ENCODE data around the gene RFX7.

Gene RFX7

GRCh38 chr15:56045068-56045748 lies 198.5 kb downstream of the RFX7 start:
- no peak overlapping the region for H4K8ac ChIP-seq (ENCODE audit: low read depth, low read length)
- no peak overlapping the region for H2BK120ac ChIP-seq (ENCODE audit: low read depth, low read length)
- H3K9me3 ChIP-seq (replicated peaks in 1 of 2; ENCODE audit: control insufficient read depth in 2 of 2, insufficient read depth in 1 of 2, low read depth in 1 of 2, low read length in 2 of 2) = peaks cover 0 to 8% of the 10 kb centered on the region in 2 donors
- no CpG with 5 or more reads among the region's 3 CpGs for WGBS, 2 donors (ENCODE audit: extremely low coverage in 2 of 2, insufficient read length in 2 of 2, insufficient replicate concordance in 1 of 2)
- H3K18ac ChIP-seq (ENCODE audit: low read length) = no peak overlapping the region
- H3K4me3 ChIP-seq (ENCODE audit: low read length in 2 of 2) = no peak overlapping the region
- no peak overlapping the region for H2AFZ ChIP-seq (ENCODE audit: low read length)
- no peak for DNase-seq (ENCODE audit: low spot score)
- H3K4me2 ChIP-seq (ENCODE audit: insufficient read depth, low read length, poor library complexity, severe bottlenecking) = no peak overlapping the region
- H3K36me3 ChIP-seq (replicated peaks in 1 of 2; ENCODE audit: control insufficient read depth in 2 of 2, insufficient read depth in 2 of 2, low read length in 2 of 2) = no peaks in the 10 kb centered on the region
- H3K9ac ChIP-seq (ENCODE audit: low read depth, low read length, poor library complexity) = no peak overlapping the region
- no peak overlapping the region for H3K27ac ChIP-seq (replicated peaks; ENCODE audit: low read length)
- no peaks in the 10 kb centered on the region for H3K79me1 ChIP-seq (ENCODE audit: low read depth, low read length)
- no peak overlapping the region for H2BK12ac ChIP-seq (ENCODE audit: low read length)
- H2BK5ac ChIP-seq (ENCODE audit: low read length) = no peak overlapping the region
- H3K4ac ChIP-seq (ENCODE audit: low read length) = no peak overlapping the region
- H3K4me1 ChIP-seq (ENCODE audit: control insufficient read depth in 2 of 2, insufficient read depth in 1 of 2, low read depth in 1 of 2, low read length in 2 of 2) = peaks cover 6 to 14% of the 10 kb centered on the region in 2 donors
- no peak overlapping the region for H3K14ac ChIP-seq (ENCODE audit: low read length)
- no peaks in the 10 kb centered on the region for H3K27me3 ChIP-seq (ENCODE audit: control insufficient read depth in 3 of 3, insufficient read depth in 3 of 3, low read depth in 1 of 3, low read length in 3 of 3)
- H2BK15ac ChIP-seq (ENCODE audit: low read length) = no peak overlapping the region
- no peak overlapping the region for H4K91ac ChIP-seq (ENCODE audit: low read depth, low read length, poor library complexity)
- no peak overlapping the region for H3K23ac ChIP-seq (ENCODE audit: low read depth, low read length, poor library complexity)
- no peak overlapping the region for H2AK5ac ChIP-seq (ENCODE audit: low read depth, low read length)

- Histone ChIP-seq H2BK120ac (ENCODE audit: low read depth, low read length) (no peak overlapping the region), H3K23ac (ENCODE audit: low read depth, low read length, poor library complexity) (no peak overlapping the region), H4K8ac (ENCODE audit: low read depth, low read length) (no peak overlapping the region), H3K14ac (ENCODE audit: low read length) (no peak overlapping the region), H3K4ac (ENCODE audit: low read length) (no peak overlapping the region), H2AK5ac (ENCODE audit: low read depth, low read length) (no peak overlapping the region), H3K18ac (ENCODE audit: low read length) (no peak overlapping the region), H3K27ac (replicated peaks; ENCODE audit: low read length) (no peak overlapping the region), H3K4me3 (ENCODE audit: low read length in 2 of 2) (no peak overlapping the region), H2BK12ac (ENCODE audit: low read length) (no peak overlapping the region), H3K4me1 (ENCODE audit: control insufficient read depth in 2 of 2, insufficient read depth in 1 of 2, low read depth in 1 of 2, low read length in 2 of 2) (peaks cover 7 to 12% of the 10 kb centered on the region in 2 donors), H3K27me3 (ENCODE audit: control insufficient read depth in 3 of 3, insufficient read depth in 3 of 3, low read depth in 1 of 3, low read length in 3 of 3) (no peaks in the 10 kb centered on the region), H3K36me3 (replicated peaks in 1 of 2; ENCODE audit: control insufficient read depth in 2 of 2, insufficient read depth in 2 of 2, low read length in 2 of 2) (no peaks in the 10 kb centered on the region), H3K9ac (ENCODE audit: low read depth, low read length, poor library complexity) (no peak overlapping the region), H4K91ac (ENCODE audit: low read depth, low read length, poor library complexity) (no peak overlapping the region), H3K79me1 (ENCODE audit: low read depth, low read length) (no peaks in the 10 kb centered on the region), H2BK5ac (ENCODE audit: low read length) (no peak overlapping the region), H3K4me2 (ENCODE audit: insufficient read depth, low read length, poor library complexity, severe bottlenecking) (no peak overlapping the region), H3K9me3 (replicated peaks in 1 of 2; ENCODE audit: control insufficient read depth in 2 of 2, insufficient read depth in 1 of 2, low read depth in 1 of 2, low read length in 2 of 2) (peaks cover 0 to 4% of the 10 kb centered on the region in 2 donors), H2AFZ (ENCODE audit: low read length) (no peak overlapping the region), H2BK15ac (ENCODE audit: low read length) (no peak overlapping the region)
- DNase-seq (ENCODE audit: low spot score) = no peak
- WGBS, 2 donors (ENCODE audit: extremely low coverage in 2 of 2, insufficient read length in 2 of 2, insufficient replicate concordance in 1 of 2) = no CpG with 5 or more reads among the region's 8 CpGs
Measured at GRCh38 chr15:56042982-56043980, 200.4 kb downstream of the RFX7 start.

- H2AK5ac ChIP-seq (ENCODE audit: low read depth, low read length) = no peak overlapping the region
- H3K23ac ChIP-seq (ENCODE audit: low read depth, low read length, poor library complexity) = no peak overlapping the region
- no peak overlapping the region for H4K91ac ChIP-seq (ENCODE audit: low read depth, low read length, poor library complexity)
- no peak overlapping the region for H2BK120ac ChIP-seq (ENCODE audit: low read depth, low read length)
- no peak overlapping the region for H3K4me3 ChIP-seq (ENCODE audit: low read length in 2 of 2)
- no peak for DNase-seq (ENCODE audit: low spot score)
- no peaks in the 10 kb centered on the region for H3K36me3 ChIP-seq (replicated peaks in 1 of 2; ENCODE audit: control insufficient read depth in 2 of 2, insufficient read depth in 2 of 2, low read length in 2 of 2)
- no peaks in the 10 kb centered on the region for H3K79me1 ChIP-seq (ENCODE audit: low read depth, low read length)
- H2AFZ ChIP-seq (ENCODE audit: low read length) = no peak overlapping the region
- H2BK5ac ChIP-seq (ENCODE audit: low read length) = no peak overlapping the region
- H3K4me2 ChIP-seq (ENCODE audit: insufficient read depth, low read length, poor library complexity, severe bottlenecking) = no peak overlapping the region
- no CpG with 5 or more reads among the region's 4 CpGs for WGBS, 2 donors (ENCODE audit: extremely low coverage in 2 of 2, insufficient read length in 2 of 2, insufficient replicate concordance in 1 of 2)
- H2BK12ac ChIP-seq (ENCODE audit: low read length) = no peak overlapping the region
- no peaks in the 10 kb centered on the region for H3K27me3 ChIP-seq (ENCODE audit: control insufficient read depth in 3 of 3, insufficient read depth in 3 of 3, low read depth in 1 of 3, low read length in 3 of 3)
- H3K4me1 ChIP-seq (ENCODE audit: control insufficient read depth in 2 of 2, insufficient read depth in 1 of 2, low read depth in 1 of 2, low read length in 2 of 2) = peaks cover 7 to 12% of the 10 kb centered on the region in 2 donors
- no peak overlapping the region for H3K27ac ChIP-seq (replicated peaks; ENCODE audit: low read length)
- no peak overlapping the region for H3K14ac ChIP-seq (ENCODE audit: low read length)
- H2BK15ac ChIP-seq (ENCODE audit: low read length) = no peak overlapping the region
- H3K9me3 ChIP-seq (replicated peaks in 1 of 2; ENCODE audit: control insufficient read depth in 2 of 2, insufficient read depth in 1 of 2, low read depth in 1 of 2, low read length in 2 of 2) = peaks cover 0 to 3% of the 10 kb centered on the region in 2 donors
- H3K4ac ChIP-seq (ENCODE audit: low read length) = no peak overlapping the region
- H4K8ac ChIP-seq (ENCODE audit: low read depth, low read length) = no peak overlapping the region
- no peak overlapping the region for H3K9ac ChIP-seq (ENCODE audit: low read depth, low read length, poor library complexity)
- no peak overlapping the region for H3K18ac ChIP-seq (ENCODE audit: low read length)
Measured at GRCh38 chr15:56042498-56042897, 201.2 kb downstream of the RFX7 start.

- Histone ChIP-seq H3K14ac (ENCODE audit: low read length) (no peak overlapping the region), H2AK5ac (ENCODE audit: low read depth, low read length) (no peak overlapping the region), H2AFZ (ENCODE audit: low read length) (no peak overlapping the region), H3K4ac (ENCODE audit: low read length) (no peak overlapping the region), H4K8ac (ENCODE audit: low read depth, low read length) (no peak overlapping the region), H3K4me2 (ENCODE audit: insufficient read depth, low read length, poor library complexity, severe bottlenecking) (no peak overlapping the region), H3K23ac (ENCODE audit: low read depth, low read length, poor library complexity) (no peak overlapping the region), H3K4me1 (ENCODE audit: control insufficient read depth in 2 of 2, insufficient read depth in 1 of 2, low read depth in 1 of 2, low read length in 2 of 2) (peaks cover 7 to 12% of the 10 kb centered on the region in 2 donors), H3K9ac (ENCODE audit: low read depth, low read length, poor library complexity) (no peak overlapping the region), H3K9me3 (replicated peaks in 1 of 2; ENCODE audit: control insufficient read depth in 2 of 2, insufficient read depth in 1 of 2, low read depth in 1 of 2, low read length in 2 of 2) (peaks cover 0 to 3% of the 10 kb centered on the region in 2 donors), H3K36me3 (replicated peaks in 1 of 2; ENCODE audit: control insufficient read depth in 2 of 2, insufficient read depth in 2 of 2, low read length in 2 of 2) (no peaks in the 10 kb centered on the region), H2BK5ac (ENCODE audit: low read length) (no peak overlapping the region), H3K79me1 (ENCODE audit: low read depth, low read length) (no peaks in the 10 kb centered on the region), H3K27me3 (ENCODE audit: control insufficient read depth in 3 of 3, insufficient read depth in 3 of 3, low read depth in 1 of 3, low read length in 3 of 3) (no peaks in the 10 kb centered on the region), H2BK12ac (ENCODE audit: low read length) (no peak overlapping the region), H2BK120ac (ENCODE audit: low read depth, low read length) (no peak overlapping the region), H3K27ac (replicated peaks; ENCODE audit: low read length) (no peak overlapping the region), H3K4me3 (ENCODE audit: low read length in 2 of 2) (no peak overlapping the region), H4K91ac (ENCODE audit: low read depth, low read length, poor library complexity) (no peak overlapping the region), H2BK15ac (ENCODE audit: low read length) (no peak overlapping the region), H3K18ac (ENCODE audit: low read length) (no peak overlapping the region)
- no CpG with 5 or more reads among the region's 1 CpG for WGBS, 2 donors (ENCODE audit: extremely low coverage in 2 of 2, insufficient read length in 2 of 2, insufficient replicate concordance in 1 of 2)
- DNase-seq (ENCODE audit: low spot score) = no peak
Measured at GRCh38 chr15:56042031-56042430, 201.6 kb downstream of the RFX7 start.
